Left cardiac atrium (tissue), 4 donors: ENCODE results near the gene OLFM4. TPM values are rescaled to one million over a fixed set of nuclear protein-coding genes. Genes with fewer than 3 reads are reported as not detected.

ENCODE experiments used
- ATAC-seq, 2 donors: fragments of 200-7000 bp; cut with Tn5 transposase; one replicate each; pipeline ENCODE4 v1.9.1; 2020; ENCODE audit warnings: mild to moderate bottlenecking in 2 of 2, moderate library complexity in 2 of 2
- DNase-seq: peaks from one replicate; pipeline ENCODE4 v3.0.0-alpha.2; 2020
- intact Hi-C, 2 donors: fragments of 100-400 bp; cut with DNase I; formaldehyde crosslinking; loops; one replicate each; pipeline versions ENCODE4 v1.14.1 to v1.15.1; 2022 to 2023
- long read RNA-seq: library from polyadenylated mRNA; unstranded; transcript quantifications from one replicate; pipeline ENCODE4 v2.0.0, GENCODE V29; 2021
- total RNA-seq, 2 donors: library from RNA; stranded (reverse); fragmentation: NEBNext Ultra II Directional; extraction: Animal tissue kit (Norgen Biotek cat#: 25700); gene quantifications; one replicate each; pipeline ENCODE4 v1.2.1, GENCODE V29; 2021
- donor health status: DM: no; HTN: yes; CAD: no.
- donor health status: DM: no; HTN: yes; CAD: no; lungs with severe emphysema.
- donor health status: DM: yes; HTN: yes; CAD: no.
- donor health status: Dilated cardiomyopathy.

Gene OLFM4, protein sequence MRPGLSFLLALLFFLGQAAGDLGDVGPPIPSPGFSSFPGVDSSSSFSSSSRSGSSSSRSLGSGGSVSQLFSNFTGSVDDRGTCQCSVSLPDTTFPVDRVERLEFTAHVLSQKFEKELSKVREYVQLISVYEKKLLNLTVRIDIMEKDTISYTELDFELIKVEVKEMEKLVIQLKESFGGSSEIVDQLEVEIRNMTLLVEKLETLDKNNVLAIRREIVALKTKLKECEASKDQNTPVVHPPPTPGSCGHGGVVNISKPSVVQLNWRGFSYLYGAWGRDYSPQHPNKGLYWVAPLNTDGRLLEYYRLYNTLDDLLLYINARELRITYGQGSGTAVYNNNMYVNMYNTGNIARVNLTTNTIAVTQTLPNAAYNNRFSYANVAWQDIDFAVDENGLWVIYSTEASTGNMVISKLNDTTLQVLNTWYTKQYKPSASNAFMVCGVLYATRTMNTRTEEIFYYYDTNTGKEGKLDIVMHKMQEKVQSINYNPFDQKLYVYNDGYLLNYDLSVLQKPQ
- under 1 TPM in 1 of 2 donors, not detected in 1; 0.21 TPM for total RNA-seq
- long read RNA-seq, result 0 reads

DNA sequence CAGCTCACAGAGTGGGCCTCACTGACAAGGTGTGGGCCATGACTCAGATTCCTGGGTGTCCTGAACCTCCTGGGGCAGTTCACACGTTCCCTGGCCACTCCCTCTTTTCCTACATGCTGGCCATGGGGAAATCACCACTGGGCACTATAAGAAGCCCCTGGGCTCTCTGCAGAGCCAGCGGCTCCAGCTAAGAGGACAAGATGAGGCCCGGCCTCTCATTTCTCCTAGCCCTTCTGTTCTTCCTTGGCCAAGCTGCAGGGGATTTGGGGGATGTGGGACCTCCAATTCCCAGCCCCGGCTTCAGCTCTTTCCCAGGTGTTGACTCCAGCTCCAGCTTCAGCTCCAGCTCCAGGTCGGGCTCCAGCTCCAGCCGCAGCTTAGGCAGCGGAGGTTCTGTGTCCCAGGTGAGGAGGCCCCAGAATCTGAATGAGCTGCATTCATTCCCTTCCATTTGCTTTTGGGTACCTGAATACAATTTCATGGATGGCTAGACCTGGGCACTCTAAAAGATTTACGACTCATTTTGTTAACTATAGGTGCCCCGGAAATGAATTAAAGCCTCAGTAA, at the start of gene OLFM4:
TSS of gene OLFM4 (plus strand) at position 177 of the 567 bp plus-strand sequence. CDS start at position 201, 24 bp downstream.
- intact Hi-C loops, result no loop called here
- ATAC-seq (no peak), DNase-seq (no peak)

DNA sequence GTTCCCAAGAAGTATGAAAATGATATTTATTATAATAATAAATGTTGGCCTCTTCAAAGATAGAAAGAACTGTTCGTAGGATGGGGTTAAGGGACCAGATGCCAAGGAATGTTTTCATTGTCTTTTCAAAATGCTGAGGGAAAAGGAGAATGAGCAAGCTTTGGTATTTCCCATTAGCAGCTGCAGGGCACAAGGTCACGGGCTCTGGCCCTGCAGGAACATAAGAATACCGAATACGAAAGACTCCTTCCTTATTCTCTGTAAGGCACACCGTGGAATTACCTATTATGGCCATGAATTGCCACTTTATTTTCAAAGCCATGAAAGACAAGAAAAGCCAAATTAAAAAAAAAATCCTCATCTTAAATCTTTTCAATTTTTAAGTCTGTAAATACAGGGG, 49.6 kb upstream of the OLFM4 start:
- ATAC-seq (no peak), DNase-seq (no peak)
- intact Hi-C loops, result no loop called here

DNA sequence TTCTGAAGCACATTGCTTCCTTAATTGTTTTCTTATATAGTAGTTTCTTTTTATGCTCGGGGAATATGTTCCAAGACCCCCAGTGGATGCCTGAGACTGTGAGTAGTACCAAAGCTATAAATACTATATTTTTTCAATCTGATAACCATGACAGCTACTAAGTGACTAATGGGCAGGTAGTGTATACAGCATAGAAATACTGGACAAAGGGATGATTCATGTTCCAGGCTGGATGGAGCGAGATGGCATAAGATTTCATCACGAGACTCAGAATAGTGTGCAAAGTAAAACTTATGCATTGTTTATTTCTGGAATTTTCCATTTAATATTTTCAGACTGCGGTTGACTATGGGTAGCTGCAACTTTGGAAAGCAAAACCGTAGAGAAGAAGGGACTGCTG, 47.9 kb upstream of the OLFM4 start:
- intact Hi-C loops, result no loop called here
- DNase-seq (no peak), ATAC-seq (no peak)

DNA sequence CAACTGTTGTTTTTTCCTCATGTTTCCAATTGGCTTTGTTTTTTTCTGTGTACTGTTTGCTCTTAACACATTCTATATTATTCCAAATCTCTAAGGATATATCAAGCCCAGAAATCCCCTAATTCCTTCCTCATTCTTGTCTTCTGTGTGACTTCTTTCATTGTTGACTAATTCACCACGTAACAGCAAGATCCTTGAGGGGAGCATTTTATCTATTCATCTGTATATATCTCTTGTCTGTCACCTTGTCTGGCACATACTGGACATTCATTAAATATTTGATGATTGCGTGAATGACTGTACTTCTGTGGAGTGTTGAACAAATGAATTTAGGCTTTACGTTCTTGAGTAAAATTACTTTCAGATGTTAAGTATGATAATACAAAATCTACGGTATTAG, 44.8 kb upstream of the OLFM4 start:
- ATAC-seq (no peak), DNase-seq (no peak)
- intact Hi-C loops, result no loop called here

DNA sequence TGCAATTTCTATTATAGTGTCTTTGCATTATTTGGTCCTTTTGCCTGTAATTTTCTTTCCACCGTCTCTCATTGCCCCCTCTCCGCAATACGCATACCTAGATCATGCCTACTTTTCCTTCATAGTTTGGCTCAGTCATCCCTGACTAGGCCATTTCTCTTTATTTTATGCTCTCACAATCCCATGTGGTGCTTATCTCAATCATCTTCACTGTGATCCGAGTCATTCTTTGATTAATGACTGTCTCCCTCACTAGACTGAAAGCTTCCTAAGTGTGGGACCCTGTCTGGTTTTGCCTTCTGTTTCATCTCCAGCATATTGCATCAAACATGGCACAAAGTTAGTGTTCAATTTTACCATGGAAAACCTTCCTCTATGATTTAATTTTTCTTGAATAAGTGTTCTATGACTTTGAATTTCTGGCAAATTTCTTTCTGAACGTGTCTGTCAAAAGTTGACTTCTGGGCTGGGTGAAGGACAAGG, 43.7 kb upstream of the OLFM4 start:
- intact Hi-C loops, result no loop called here
- ATAC-seq, result no peak
- DNase-seq, result no peak

DNA sequence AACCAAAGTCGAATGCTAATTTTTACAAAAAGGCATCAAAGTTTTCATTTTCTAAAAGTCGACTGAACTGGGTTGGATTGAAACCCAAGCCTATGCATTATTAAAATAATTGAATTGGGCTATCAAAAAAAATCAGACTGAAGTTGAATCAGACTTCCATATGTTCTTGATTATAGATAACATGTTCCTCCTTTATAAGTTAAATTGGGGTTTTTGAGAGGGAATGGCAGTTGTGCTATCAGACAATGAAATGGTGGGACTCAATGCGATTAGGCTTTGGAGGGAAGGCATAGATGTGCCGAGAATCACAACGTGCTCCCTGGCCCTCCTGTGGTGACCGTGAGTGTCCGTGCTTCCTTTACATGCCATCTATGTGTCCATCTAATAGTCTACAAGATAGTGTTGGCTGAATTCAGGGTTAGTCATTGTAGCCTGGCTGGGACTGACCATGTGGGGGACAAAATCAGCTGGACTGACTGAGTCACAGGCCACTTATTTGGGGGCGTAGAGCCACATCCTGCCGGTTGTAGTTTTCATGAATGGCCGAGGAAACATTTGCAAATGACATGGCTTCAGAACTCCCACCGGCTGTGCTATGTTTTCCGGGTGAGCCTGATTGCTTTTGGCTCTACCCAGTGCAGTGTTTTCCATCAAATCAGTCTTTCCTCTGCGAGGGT, 37.1 kb upstream of the OLFM4 start:
- ATAC-seq, result no peak
- intact Hi-C loops, result no loop called here
- DNase-seq, result no peak

DNA sequence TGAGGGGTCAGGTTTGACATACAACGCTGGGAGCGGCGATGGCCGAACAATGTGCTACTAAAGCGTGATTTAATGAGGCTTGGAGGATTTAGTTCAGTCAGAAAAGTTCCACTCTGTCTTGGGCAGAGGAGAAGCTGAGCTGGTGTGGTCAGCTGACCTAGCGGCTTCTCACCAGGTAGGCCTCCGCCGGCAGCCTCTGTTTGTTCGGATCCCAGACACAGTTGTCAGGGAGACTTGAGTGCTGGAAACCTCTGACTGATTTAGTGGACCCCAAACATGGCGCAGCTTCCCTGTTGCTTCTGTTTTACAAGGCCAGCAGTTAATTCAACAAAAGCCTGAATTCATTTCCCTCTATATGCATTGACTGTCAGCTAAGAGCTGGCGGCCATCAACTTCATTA, 36.5 kb upstream of the OLFM4 start:
- ATAC-seq (no peak), DNase-seq (no peak)
- intact Hi-C loops, result no loop called here

DNA sequence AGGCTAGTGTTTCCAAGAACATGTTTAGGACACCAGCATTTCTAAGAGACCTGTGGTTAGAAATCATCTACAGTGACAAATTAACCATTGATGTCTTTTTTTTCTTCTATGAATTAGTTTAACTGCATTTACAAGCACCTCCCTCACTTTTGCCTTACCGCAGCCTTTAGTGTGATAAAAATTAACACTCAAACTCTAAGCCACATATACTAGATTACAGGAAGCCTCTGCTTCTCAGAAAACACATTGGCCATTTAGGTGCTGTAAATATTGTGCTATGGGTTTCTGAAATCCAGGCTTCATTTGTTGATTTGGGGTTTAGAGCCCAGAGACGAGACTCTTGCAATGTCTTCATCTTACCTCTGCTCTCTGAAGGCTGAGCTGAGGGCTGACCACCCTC, 34.6 kb upstream of the OLFM4 start:
- intact Hi-C loops, result no loop called here
- ATAC-seq, result no peak
- DNase-seq, result no peak

DNA sequence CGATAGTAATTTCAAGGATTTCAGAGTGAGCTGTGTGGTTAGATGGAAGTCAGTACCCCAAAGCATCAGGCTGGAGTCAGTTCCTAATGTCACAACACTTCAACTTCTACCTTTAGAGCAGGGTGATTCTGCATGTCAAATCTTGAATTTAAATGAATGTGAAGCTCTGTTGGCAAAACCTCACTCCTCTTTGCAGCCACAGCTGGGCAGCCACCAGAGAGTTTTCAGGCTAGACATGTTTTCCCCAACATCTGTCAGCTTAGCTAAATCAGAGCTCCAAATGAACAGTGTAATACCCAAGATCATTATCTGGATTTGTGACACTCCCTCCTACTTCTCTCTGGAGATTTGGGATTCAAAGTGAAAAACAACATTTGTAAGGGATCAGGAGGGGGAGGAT, 33.7 kb upstream of the OLFM4 start:
- intact Hi-C loops, result no loop called here
- ATAC-seq, result no peak

DNA sequence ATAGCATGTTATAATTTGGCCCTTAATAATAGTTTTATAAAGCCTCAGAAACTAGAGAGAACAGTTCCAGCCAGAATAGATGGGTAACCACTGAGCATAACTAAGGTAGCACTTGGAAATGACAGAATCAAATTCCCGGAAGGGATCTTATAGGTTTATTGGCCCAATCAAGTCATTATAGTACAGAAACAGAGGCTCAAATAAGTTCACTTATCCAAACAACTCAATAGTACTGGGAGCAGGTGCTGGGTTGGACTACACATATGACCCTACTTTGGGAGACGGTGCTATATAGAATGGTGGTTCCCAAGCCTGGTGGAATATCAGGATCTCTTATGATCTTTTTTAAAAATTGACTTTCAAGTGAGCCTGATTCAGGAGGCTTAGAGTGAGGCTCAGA, 32.7 kb upstream of the OLFM4 start:
- DNase-seq, result no peak
- intact Hi-C loops, result no loop called here
- ATAC-seq, result no peak

More for the DNA sequence above, 33.7 kb upstream of the OLFM4 start:
- DNase-seq, result no peak

DNA sequence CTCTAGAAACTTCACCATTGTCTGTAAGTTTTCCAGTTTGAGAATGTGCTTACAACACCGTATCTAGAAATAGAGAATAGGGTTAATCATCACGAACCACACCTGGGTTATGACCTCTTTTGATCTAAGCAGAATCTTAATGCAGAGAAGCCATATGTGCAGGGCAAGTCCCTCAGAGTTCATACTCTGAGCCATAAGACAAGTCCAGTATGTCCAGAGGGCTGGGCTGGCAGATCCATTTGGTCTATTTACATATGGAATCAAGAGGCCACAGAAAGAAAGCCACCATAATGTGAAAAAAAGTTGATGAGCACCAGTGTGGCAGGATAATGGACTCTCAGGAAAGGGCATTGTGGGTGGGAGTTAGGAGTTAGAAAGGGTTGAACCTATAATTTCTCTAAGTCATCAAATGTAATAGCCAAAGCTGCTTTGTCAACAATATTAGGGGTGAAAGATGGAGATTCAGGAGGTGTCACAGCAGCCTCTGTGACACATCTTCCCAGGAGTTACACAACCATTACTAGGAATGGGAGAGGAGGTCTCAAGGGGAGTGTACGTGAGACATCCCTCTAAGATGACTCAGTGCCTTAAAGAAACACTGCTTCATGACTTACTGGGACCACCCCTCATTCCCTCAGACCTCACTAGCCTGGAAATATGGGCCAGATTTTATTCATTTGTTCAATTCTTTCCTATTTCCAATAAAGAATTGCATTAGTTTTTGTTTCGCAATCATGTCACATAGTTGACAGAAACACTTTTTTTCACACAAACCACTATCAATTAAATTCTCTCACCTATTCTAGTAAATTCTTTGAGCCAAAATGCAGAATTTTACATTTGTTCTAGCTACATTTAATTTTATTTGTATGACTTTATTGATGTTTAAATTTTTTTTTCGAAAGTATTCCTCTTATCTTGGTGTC, 30.4 kb upstream of the OLFM4 start:
- ATAC-seq, result no peak
- intact Hi-C loops, result no loop called here

DNA sequence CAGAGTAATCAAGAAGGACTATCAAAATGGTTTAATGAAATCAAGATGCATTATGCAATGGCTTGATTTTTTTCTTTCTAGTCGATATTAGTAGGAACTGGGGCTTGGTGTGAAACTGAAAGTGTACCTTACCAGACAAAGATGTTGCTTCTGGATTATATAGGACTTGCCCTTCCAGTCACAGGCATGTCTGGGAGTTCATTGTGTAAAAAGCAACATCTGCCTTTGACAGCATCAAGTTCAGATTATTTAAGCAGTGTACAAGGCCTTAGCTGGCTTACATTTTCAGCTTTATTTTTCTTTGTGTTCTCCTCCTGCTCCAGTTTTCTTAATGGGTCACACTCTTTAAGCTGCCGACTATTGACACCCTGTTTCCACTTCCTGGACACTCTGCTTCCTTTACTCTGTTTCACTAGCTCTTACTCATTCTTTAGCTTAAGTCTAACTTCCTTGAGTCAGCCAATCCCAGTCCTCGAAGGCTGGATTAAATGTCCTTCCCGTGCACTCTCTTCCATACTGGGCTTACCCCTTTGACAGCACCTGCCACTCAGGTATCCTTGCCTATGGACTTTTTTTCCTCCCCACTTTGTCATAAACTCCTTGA, 29.4 kb upstream of the OLFM4 start:
- intact Hi-C loops, result no loop called here
- DNase-seq (no peak), ATAC-seq (no peak)

More for the DNA sequence above, 30.4 kb upstream of the OLFM4 start:
- no peak for DNase-seq

DNA sequence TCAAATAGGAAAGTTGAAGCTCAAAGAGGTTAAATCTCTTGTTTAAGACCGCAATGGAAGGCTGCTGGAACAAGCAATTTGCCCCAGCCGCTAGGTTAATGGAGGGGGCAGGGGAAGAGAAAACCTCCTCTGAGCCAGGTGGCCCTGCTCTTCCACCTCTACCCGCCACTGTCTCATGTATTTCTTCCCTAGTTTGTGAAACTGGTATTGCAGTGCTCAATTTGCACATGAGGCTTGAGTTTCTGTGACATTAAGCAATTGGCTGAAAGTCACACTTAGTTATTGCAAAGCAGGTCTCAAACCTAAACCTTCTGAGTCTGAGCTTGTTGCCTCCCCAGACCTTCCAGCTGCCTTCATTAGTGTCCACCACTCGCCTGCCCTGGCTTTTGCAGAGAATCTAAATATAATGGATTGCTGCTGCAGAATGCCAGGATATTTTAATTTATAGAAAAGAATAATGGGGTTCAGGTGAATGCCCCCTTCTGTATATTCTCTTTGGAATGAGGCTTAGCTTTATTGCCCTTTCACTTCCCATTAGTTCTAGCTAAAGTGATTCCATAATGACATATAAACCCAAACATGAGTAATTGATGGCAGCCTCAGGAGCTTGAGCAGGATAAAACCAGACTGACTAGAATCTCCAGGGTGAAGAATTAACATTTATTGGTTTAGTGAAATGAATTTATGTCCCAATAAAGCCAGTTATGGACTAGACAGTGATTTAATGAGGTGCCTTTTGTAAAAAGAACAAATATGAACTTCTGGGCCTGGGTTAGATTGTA, 27.0 kb upstream of the OLFM4 start:
- DNase-seq (no peak), ATAC-seq (no peak)
- intact Hi-C loops, result no loop called here

DNA sequence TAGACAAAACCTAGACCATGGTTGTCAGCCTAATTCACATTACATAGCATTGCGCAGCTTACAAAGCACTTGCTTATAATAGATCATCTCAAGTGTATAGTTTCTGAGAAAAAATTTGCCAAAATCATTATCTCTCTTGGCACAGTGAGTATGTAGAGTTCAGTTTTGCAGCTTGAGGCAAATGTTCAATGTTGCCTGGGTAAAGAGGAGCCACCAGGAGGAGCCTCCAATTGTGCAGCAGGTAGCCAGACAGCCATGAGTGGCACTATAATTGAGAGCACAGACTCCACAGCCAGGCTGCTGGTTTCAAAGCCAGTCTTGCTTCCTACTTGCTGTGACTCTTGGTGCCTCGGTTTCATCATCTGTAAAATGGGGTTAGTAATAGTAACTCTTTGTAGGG, 24.0 kb upstream of the OLFM4 start:
- DNase-seq, result no peak
- intact Hi-C loops, result no loop called here
- ATAC-seq, result no peak

DNA sequence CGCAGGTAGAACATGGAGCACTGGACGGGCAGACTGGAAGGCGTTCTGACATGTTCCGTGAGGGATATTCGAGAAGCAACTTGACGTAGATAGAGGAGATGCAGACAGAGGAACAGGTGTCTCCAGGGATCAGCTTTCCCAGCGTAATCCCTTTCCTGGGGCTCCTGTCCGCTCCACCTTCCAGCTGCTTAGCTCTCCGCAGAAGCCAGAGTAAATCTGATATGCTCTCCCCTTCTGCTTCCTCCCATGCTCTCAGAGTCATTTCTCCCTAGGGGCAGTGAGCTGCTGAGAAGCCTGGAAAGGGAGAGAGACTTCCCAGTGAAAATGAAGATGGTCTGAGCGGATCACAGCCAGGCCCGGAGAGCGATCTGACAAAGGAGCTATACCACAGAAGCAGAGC, 23.0 kb upstream of the OLFM4 start:
- intact Hi-C loops, result no loop called here
- no peak for ATAC-seq
- DNase-seq, result no peak

DNA sequence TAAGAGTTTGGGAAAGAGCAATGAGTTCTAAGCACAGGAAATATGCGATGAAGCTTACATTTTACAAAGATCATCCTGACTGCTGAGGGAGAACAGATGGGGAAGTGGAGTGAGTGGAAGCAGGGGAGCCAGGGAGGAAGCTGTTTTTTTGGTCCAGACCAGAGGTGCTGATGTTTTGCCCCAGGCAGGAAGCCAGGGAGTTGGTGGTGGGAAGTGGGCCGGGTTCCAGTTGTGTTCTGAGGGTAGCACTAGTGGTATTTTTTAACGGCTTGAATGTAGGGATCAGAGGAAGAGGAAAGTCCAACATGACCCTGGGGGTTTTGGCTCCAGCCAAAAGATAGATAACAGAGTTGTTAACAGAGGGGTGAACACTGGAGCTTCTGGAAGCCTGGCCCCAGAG, 20.7 kb upstream of the OLFM4 start:
- no peak for ATAC-seq

DNA sequence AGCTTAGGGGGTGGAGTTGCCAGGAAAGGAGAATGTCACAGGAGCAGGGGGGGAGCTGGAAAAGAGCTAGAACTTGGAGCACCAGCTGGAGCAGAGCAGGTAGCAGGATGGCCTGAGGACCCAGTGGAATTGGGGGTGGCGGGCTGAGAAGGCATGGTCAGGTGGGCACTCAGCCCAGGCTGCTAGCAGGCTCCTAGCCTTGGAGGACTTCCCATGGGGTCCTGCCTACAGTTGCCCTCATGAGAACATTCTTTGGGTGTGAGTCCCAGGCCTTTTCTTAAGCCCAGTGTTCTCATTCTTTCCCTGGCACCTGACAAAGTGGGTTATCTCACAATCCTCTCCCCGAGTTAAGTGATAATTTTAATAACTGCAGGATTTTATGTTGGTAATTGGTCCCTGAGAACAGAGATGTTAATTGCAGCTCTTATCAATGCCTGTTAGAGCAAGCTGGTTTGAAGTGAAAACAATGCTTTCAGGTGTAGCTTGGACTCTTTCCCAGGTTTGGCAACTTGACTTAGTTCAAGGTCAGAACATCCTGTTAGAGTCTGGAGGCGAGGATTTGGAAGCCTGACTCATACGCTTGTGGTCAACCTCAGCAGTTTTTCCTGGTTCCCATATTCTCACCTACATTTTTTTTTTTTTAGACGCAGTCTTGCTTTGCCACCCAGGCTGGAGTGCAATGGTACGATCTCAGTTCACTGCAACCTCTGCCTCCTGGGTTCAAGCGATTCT, 18.1 kb upstream of the OLFM4 start:
- ATAC-seq (peak in 1 of 2 donors; percentile 39), DNase-seq (no peak)
- intact Hi-C loops, result no loop called here

More for the DNA sequence above, 20.7 kb upstream of the OLFM4 start:
- intact Hi-C loops, result no loop called here
- no peak for DNase-seq
